HL-60 (cell line): ENCODE data around the gene UPF2.

ENCODE experiments used
- DNase-seq, 2 experiments: peaks; one replicate each; pipeline ENCODE4 v3.0.0-alpha.2; 2010 to 2020; ENCODE audit warnings: low read depth in 1 of 2, low spot score in 1 of 2
- H3K27ac ChIP-seq: fragments of 250-450 bp; sonication (Bioruptor Pico); replicated peaks from 2 replicates; pipeline ENCODE4 v1.5.1; 2020; ENCODE audit warnings: mild to moderate bottlenecking, moderate library complexity
- H3K27me3 ChIP-seq: fragments of 250-450 bp; sonication (Bioruptor Pico); 2 replicates; pipeline ENCODE4 v1.5.1; 2021; ENCODE audit warnings: mild to moderate bottlenecking, moderate library complexity; ENCODE audit not compliant: insufficient read depth, poor library complexity, severe bottlenecking
- H3K4me3 ChIP-seq: replicated peaks from 2 replicates; pipeline ENCODE4 v1.5.1; 2011; ENCODE audit warnings: mild to moderate bottlenecking, control low read depth, low read length; ENCODE audit not compliant: insufficient read depth
- CTCF ChIP-seq: IDR thresholded peaks from one replicate; pipeline ENCODE4 v1.5.1; 2011; ENCODE audit warnings: low read length, control low read depth, inconsistent platforms; ENCODE audit not compliant: insufficient read depth
- GABPA ChIP-seq: IDR thresholded peaks from 2 replicates; pipeline ENCODE4 v1.6.1; 2012; ENCODE audit warnings: low read depth
- POLR2AphosphoS5 ChIP-seq: IDR thresholded peaks from 2 replicates; pipeline ENCODE4 v1.6.1; 2012; ENCODE audit warnings: low read depth
- REST ChIP-seq: IDR thresholded peaks from 2 replicates; pipeline ENCODE4 v1.6.1; 2012; ENCODE audit warnings: low read depth; ENCODE audit not compliant: insufficient replicate concordance
- SPI1 ChIP-seq: IDR thresholded peaks from 2 replicates; pipeline ENCODE4 v1.6.1; 2012; ENCODE audit warnings: low read depth, mild to moderate bottlenecking, borderline replicate concordance

Gene UPF2

GRCh38 chr10:12042409-12042796 is 206 bp downstream of the UPF2 start:
- peak overlapping the region; percentile 74 for H3K4me3 ChIP-seq
- peak overlapping the region; percentile 100 for H3K27ac ChIP-seq
- H3K27me3 ChIP-seq: no peaks in the 10 kb centered on the region
- TF ChIP-seq POLR2AphosphoS5 (no peak), CTCF (no peak), GABPA (no peak), REST (no peak), SPI1 (no peak)
- DNase-seq: peak in 1 of 2 experiments; percentile 20

GRCh38 chr10:12041766-12042408 is 722 bp downstream of the UPF2 start:
- Histone ChIP-seq H3K27me3 (no peaks in the 10 kb centered on the region), H3K4me3 (peak overlapping the region; percentile 74), H3K27ac (peak overlapping the region; percentile 100)
- peak in 1 of 2 experiments; percentile 8 for DNase-seq
- TF ChIP-seq SPI1 (no peak), CTCF (no peak)

GRCh38 chr10:12036073-12036655 is 6.4 kb downstream of the UPF2 start:
- no peak overlapping the region for H3K4me3 ChIP-seq
- no peak for DNase-seq
- H3K27ac ChIP-seq: no peak overlapping the region
- H3K27me3 ChIP-seq: no peaks in the 10 kb centered on the region
- TF ChIP-seq SPI1 (no peak), REST (no peak), GABPA (no peak), CTCF (no peak), POLR2AphosphoS5 (no peak)

- TF ChIP-seq GABPA (no peak), CTCF (no peak), REST (no peak), SPI1 (no peak), POLR2AphosphoS5 (no peak)
- no peak overlapping the region for H3K27ac ChIP-seq
Measured at GRCh38 chr10:12031404-12031803, 11.2 kb downstream of the UPF2 start.

More at GRCh38 chr10:12031404-12031803, 11.2 kb downstream of the UPF2 start:
- Histone ChIP-seq H3K27me3 (no peaks in the 10 kb centered on the region), H3K4me3 (no peak overlapping the region)
- no peak for DNase-seq
